BLaER1 treated with 17β-estradiol and CSF1 and Interleukin-3, amounts not matched to agents 10 nM and 100 nM (cell line): ENCODE data around the gene ERCC6L2.

Experiments
- H3K27ac ChIP-seq, 11 experiments: shearing (Covaris generic); formaldehyde crosslinking; 2 replicates each; pipeline ENCODE4 v1.8.1; 2022
- H3K27me3 ChIP-seq, 11 experiments: shearing (Covaris generic); formaldehyde crosslinking; 2 replicates each; pipeline ENCODE4 v1.8.1; 2022
- H3K36me3 ChIP-seq, 11 experiments: shearing (Covaris generic); formaldehyde crosslinking; 2 replicates each; pipeline ENCODE4 v1.8.1; 2022
- H3K4me1 ChIP-seq, 10 experiments: shearing (Covaris generic); formaldehyde crosslinking; 2 replicates each; pipeline ENCODE4 v1.8.1; 2022
- H3K4me2 ChIP-seq, 11 experiments: shearing (Covaris generic); formaldehyde crosslinking; 2 replicates each; pipeline ENCODE4 v1.8.1; 2022
- H3K4me3 ChIP-seq, 10 experiments: shearing (Covaris generic); formaldehyde crosslinking; 2 replicates each; pipeline ENCODE4 v1.8.1; 2022
- H3K9ac ChIP-seq, 11 experiments: shearing (Covaris generic); formaldehyde crosslinking; 2 replicates each; pipeline ENCODE4 v1.8.1; 2022
- H3K9me3 ChIP-seq, 11 experiments: shearing (Covaris generic); formaldehyde crosslinking; replicated peaks in 1 of 11; 2 replicates each; pipeline ENCODE4 v1.8.1; 2022
- H4K20me1 ChIP-seq, 11 experiments: shearing (Covaris generic); formaldehyde crosslinking; 2 replicates each; pipeline ENCODE4 v1.8.1; 2022
- Cebpa-rat ChIP-seq, 11 experiments: shearing (Covaris generic); IDR thresholded peaks; 2 replicates each; pipeline ENCODE4 v1.8.1; 2022

ERCC6L2 gene

DNA sequence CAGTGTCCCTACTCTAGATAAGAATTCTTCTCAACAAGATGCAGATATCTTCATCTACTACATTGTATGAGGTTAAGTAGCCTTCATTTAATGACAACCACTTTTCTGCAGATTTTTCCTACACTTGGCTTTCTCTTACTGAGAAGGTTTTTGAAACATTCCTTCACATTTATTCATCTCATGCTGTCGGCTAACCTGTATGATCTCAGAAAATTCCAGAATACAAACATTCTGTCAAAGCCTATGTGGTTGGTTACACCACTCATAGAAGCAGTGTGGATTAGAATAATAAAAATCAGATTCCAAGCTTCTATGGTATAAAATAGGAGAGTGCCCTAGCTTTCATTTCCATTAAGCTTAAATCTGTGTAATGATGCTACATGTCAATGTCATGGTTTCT is 39.4 kb upstream of the ERCC6L2 start:
- peaks cover 0 to 6% (median 0%) of the 10 kb centered on the region in 11 experiments; a peak in 3 of 22 replicates for H3K9me3 ChIP-seq
- H3K9ac ChIP-seq = no peak overlapping the region
- no peak for TF ChIP-seq Cebpa-rat (IDR thresholded peaks at IDR 0.05)
- no peak overlapping the region for H3K27ac ChIP-seq
- H3K4me1 ChIP-seq = no peaks in the 10 kb centered on the region
- no peak overlapping the region for H3K4me3 ChIP-seq
- H3K36me3 ChIP-seq = no peaks in the 10 kb centered on the region
- no peaks in the 10 kb centered on the region for H4K20me1 ChIP-seq
- H3K27me3 ChIP-seq = no peaks in the 10 kb centered on the region
- no peak overlapping the region for H3K4me2 ChIP-seq

DNA sequence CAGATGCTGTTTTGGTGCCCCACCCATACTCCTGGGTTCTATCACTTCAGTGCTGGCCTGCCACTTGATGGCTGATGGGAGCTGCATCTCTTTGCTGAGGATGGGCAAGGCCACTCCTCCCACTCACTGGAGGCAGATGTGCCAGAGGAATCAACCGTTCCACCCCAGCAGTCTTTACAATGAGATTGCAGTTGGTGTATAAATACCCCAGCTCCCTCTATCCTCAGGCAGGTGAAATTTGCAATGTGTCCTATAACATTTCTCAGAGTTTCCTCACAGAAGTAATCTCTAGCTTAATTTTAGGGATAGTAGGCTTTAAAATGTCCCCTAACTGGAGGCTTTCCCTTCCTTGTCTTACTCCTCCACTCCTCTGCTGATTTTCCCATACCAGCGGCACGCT is 36.5 kb upstream of the ERCC6L2 start:
- Histone ChIP-seq H3K9me3 (peaks cover 0 to 16% (median 7%) of the 10 kb centered on the region in 11 experiments; a peak in 12 of 22 replicates), H3K36me3 (no peaks in the 10 kb centered on the region; a peak in 1 of 22 replicates), H3K4me2 (no peak overlapping the region), H3K4me1 (no peaks in the 10 kb centered on the region), H3K9ac (no peak overlapping the region), H3K4me3 (no peak overlapping the region), H4K20me1 (no peaks in the 10 kb centered on the region), H3K27ac (no peak overlapping the region), H3K27me3 (no peaks in the 10 kb centered on the region)
- no peak for TF ChIP-seq Cebpa-rat (IDR thresholded peaks at IDR 0.05)

GRCh38 chr9:95840074-95840473 is 35.4 kb upstream of the ERCC6L2 start:
- Histone ChIP-seq H3K4me2 (no peak overlapping the region), H3K9me3 (peaks cover 3 to 20% (median 11%) of the 10 kb centered on the region in 11 experiments; a peak in 13 of 22 replicates), H4K20me1 (no peaks in the 10 kb centered on the region), H3K4me3 (no peak overlapping the region), H3K36me3 (no peaks in the 10 kb centered on the region; a peak in 1 of 22 replicates), H3K4me1 (no peaks in the 10 kb centered on the region), H3K9ac (no peak overlapping the region), H3K27ac (no peak overlapping the region), H3K27me3 (no peaks in the 10 kb centered on the region)
- no peak for TF ChIP-seq Cebpa-rat (IDR thresholded peaks at IDR 0.05)

DNA sequence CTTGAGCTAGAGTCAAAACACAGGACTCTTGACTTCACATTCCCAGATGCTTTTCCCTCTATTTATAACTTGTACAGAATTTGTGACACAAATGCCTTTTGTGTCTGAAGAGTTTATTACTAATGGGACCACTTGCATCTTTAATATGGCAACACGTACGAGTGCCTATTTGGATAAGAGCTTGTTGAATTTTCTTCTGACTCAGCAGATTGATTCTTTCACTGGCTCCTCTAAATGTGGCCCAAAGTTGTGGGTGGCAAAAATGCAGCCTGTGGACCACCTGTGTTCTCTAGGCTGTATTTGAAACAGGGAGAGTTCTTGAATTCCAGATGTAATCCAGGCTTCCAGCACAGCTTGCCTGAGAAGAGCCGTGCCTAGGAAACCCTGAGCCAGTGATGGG is 34.1 kb upstream of the ERCC6L2 start:
- TF ChIP-seq Cebpa-rat (IDR thresholded peaks at IDR 0.05) = no peak
- Histone ChIP-seq H3K4me2 (no peak overlapping the region), H3K27ac (no peak overlapping the region)

DNA sequence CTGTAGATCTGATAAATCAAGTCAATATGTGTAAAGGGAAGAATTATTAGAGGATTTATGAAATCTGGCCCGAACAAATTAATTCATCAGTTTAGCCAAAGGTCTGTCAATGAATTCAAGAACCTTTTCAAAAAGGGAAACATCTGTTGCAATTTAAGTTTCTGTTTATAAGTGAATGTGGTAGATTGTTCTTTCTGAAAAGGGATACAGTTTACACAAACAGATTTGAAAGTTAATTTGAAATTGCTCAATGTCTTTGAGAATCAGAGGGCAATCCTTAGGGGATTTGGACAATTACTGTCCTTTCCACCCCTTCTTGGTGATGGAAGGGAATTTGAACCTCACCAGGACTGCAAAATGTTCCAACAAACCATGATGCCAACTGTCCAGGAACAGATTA is 29.7 kb upstream of the ERCC6L2 start:
- H3K27ac ChIP-seq = no peak overlapping the region
- no peaks in the 10 kb centered on the region for H3K27me3 ChIP-seq
- no peak overlapping the region for H3K9ac ChIP-seq
- peaks cover 23 to 46% (median 34%) of the 10 kb centered on the region in 11 experiments for H3K9me3 ChIP-seq
- no peak overlapping the region for H3K4me3 ChIP-seq
- H3K4me1 ChIP-seq = no peaks in the 10 kb centered on the region
- H3K36me3 ChIP-seq = peaks cover 10 to 29% (median 24%) of the 10 kb centered on the region in 11 experiments; a peak in 20 of 22 replicates
- no peaks in the 10 kb centered on the region for H4K20me1 ChIP-seq
- H3K4me2 ChIP-seq = no peak overlapping the region
- no peak for TF ChIP-seq Cebpa-rat (IDR thresholded peaks at IDR 0.05)

More for the DNA sequence above, 34.1 kb upstream of the ERCC6L2 start:
- Histone ChIP-seq H3K4me1 (no peaks in the 10 kb centered on the region), H3K27me3 (no peaks in the 10 kb centered on the region), H3K4me3 (no peak overlapping the region), H3K36me3 (no peaks in the 10 kb centered on the region; a peak in 1 of 22 replicates), H3K9ac (no peak overlapping the region), H4K20me1 (no peaks in the 10 kb centered on the region), H3K9me3 (peaks cover 3 to 20% (median 11%) of the 10 kb centered on the region in 11 experiments; a peak in 14 of 22 replicates)

DNA sequence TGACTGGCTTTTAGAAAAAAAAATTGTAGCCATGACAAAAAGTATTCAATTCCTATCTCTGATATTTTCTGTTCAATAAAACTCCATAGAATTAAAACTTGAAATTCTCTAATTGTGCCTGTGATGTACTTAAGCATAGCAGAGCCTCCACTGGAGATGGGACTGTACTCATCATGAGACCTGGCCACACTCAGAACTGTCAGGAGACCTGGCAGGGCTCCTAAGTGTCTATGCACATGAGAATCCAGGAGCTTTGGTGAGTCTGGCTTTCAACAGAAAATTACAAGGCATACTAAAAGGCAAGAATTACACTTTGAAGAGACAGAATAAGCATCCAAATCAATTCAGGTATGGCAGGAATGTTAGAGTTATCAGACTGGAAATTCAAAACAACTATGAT is 26.7 kb upstream of the ERCC6L2 start:
- no peak overlapping the region for H3K4me3 ChIP-seq

GRCh38 chr9:95852059-95853032 is 23.1 kb upstream of the ERCC6L2 start:
- Histone ChIP-seq H3K4me2 (peak overlapping the region in 2 of 11 experiments; percentile 8 to 28; a peak in 2 of 22 replicates), H3K9ac (no peak overlapping the region), H3K27ac (no peak overlapping the region), H3K36me3 (peaks cover 10 to 31% (median 25%) of the 10 kb centered on the region in 11 experiments; a peak in 19 of 22 replicates), H3K4me3 (no peak overlapping the region), H3K9me3 (peaks cover 16 to 33% (median 26%) of the 10 kb centered on the region in 11 experiments), H3K27me3 (no peaks in the 10 kb centered on the region), H4K20me1 (no peaks in the 10 kb centered on the region; a peak in 2 of 22 replicates), H3K4me1 (peaks cover 4 to 15% (median 7%) of the 10 kb centered on the region in 10 experiments)
- no peak for TF ChIP-seq Cebpa-rat (IDR thresholded peaks at IDR 0.05)

More for the DNA sequence above, 26.7 kb upstream of the ERCC6L2 start:
- H3K4me1 ChIP-seq = peaks cover 0 to 10% (median 0%) of the 10 kb centered on the region in 10 experiments; a peak in 6 of 20 replicates
- no peak for TF ChIP-seq Cebpa-rat (IDR thresholded peaks at IDR 0.05)
- no peak overlapping the region for H3K9ac ChIP-seq
- H4K20me1 ChIP-seq = no peaks in the 10 kb centered on the region
- peaks cover 23 to 40% (median 32%) of the 10 kb centered on the region in 11 experiments for H3K9me3 ChIP-seq
- H3K4me2 ChIP-seq = no peak overlapping the region
- no peaks in the 10 kb centered on the region for H3K27me3 ChIP-seq
- H3K36me3 ChIP-seq = peaks cover 10 to 31% (median 26%) of the 10 kb centered on the region in 11 experiments; a peak in 19 of 22 replicates
- H3K27ac ChIP-seq = no peak overlapping the region

- no peaks in the 10 kb centered on the region for H3K27me3 ChIP-seq
- no peak for TF ChIP-seq Cebpa-rat (IDR thresholded peaks at IDR 0.05)
- peaks cover 14 to 33% (median 17%) of the 10 kb centered on the region in 10 experiments for H3K4me1 ChIP-seq
- no peak overlapping the region for H3K4me3 ChIP-seq
- peaks cover 0 to 10% (median 5%) of the 10 kb centered on the region in 11 experiments; a peak in 9 of 22 replicates for H3K36me3 ChIP-seq
- H3K4me2 ChIP-seq = no peak overlapping the region
- no peak overlapping the region for H3K9ac ChIP-seq
- no peak overlapping the region for H3K27ac ChIP-seq
- no peaks in the 10 kb centered on the region; a peak in 2 of 22 replicates for H4K20me1 ChIP-seq
- H3K9me3 ChIP-seq = peaks cover 0 to 12% (median 5%) of the 10 kb centered on the region in 11 experiments; a peak in 10 of 22 replicates
Observed at GRCh38 chr9:95854386-95855020, 21.0 kb upstream of the ERCC6L2 start.

- H3K4me2 ChIP-seq = no peak overlapping the region
- no peak for TF ChIP-seq Cebpa-rat (IDR thresholded peaks at IDR 0.05)
- no peak overlapping the region for H3K27ac ChIP-seq
- H3K4me1 ChIP-seq = peaks cover 14 to 33% (median 17%) of the 10 kb centered on the region in 10 experiments
- H4K20me1 ChIP-seq = no peaks in the 10 kb centered on the region; a peak in 2 of 22 replicates
- no peak overlapping the region for H3K9ac ChIP-seq
- H3K36me3 ChIP-seq = peaks cover 0 to 8% (median 0%) of the 10 kb centered on the region in 11 experiments; a peak in 3 of 22 replicates
- H3K9me3 ChIP-seq = peaks cover 0 to 7% (median 4%) of the 10 kb centered on the region in 11 experiments; a peak in 9 of 22 replicates
- H3K4me3 ChIP-seq = no peak overlapping the region
- no peaks in the 10 kb centered on the region for H3K27me3 ChIP-seq
Observed at GRCh38 chr9:95855961-95856360, 19.5 kb upstream of the ERCC6L2 start.
